ENCODE measurements around the gene FOXL1. TPM values are rescaled to one million over a fixed set of nuclear protein-coding genes. Genes with fewer than 3 reads are reported as not detected.

Gene FOXL1
- total RNA-seq, 4 donors from 2014 or later: 0.09 to 1.3 (median 0.43) TPM

DNA sequence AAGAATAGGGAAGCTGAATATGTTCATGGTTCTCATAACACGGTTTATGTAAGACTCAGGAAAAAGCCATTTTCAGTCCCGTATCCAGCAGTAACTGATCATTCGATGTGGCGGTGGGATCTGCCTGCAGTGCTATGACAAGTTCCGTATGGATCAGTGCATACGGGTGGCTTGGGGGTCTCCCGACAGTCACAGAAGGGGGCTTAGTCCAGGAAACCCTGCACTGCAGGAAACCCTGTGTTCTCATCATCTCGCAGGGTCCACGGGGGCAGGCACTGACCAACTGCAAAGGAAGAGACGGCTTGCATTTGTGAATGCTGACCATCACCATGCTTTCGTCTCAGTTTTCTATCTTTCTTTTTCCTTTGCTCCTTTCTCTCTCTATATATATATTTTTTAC, 31.1 kb upstream of the FOXL1 start:
- ATAC-seq (ENCODE audit: low FRiP score) (no peak), DNase-seq (ENCODE audit: low spot score) (no peak)
- TF ChIP-seq, protein P1, sequence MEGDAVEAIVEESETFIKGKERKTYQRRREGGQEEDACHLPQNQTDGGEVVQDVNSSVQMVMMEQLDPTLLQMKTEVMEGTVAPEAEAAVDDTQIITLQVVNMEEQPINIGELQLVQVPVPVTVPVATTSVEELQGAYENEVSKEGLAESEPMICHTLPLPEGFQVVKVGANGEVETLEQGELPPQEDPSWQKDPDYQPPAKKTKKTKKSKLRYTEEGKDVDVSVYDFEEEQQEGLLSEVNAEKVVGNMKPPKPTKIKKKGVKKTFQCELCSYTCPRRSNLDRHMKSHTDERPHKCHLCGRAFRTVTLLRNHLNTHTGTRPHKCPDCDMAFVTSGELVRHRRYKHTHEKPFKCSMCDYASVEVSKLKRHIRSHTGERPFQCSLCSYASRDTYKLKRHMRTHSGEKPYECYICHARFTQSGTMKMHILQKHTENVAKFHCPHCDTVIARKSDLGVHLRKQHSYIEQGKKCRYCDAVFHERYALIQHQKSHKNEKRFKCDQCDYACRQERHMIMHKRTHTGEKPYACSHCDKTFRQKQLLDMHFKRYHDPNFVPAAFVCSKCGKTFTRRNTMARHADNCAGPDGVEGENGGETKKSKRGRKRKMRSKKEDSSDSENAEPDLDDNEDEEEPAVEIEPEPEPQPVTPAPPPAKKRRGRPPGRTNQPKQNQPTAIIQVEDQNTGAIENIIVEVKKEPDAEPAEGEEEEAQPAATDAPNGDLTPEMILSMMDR (IDR thresholded peaks at IDR 0.05): no peak

DNA sequence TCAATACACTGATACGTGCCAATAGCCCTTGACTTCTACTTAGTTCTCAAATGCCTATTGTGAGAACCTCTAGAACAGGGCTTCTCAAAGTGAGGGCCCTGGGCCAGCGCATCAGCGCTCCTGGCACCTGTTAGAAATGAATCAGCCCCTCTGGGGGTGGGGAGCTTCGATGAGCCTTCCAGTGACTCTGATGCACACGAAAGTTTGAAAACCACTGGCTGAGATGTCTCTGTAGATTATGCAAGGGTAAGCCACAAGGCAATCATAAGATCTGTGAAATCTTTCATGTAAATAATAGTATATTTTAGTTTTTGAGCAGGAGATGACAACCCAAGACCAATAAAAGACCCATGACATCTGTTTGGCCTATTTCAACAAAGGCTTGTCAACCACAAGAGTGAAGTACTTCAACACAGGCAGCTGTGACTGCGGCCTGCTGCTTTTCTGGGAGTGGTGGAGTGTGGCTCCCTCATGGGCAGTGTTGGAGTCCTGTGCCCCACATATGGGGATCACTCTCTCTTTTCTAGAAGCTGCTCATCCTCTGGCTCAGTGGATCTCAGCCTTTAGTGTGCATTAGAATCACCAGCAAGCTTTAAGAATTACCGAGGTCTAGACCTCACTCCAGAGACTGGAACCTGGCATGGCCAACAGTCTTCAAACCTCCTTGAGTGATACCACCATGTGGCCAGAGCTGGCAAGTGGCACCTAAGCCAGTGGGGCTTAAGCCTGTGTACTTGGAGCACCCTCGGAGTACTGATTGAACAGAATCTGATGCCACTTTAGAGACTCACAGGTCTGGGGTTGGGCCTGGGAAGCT, 29.1 kb upstream of the FOXL1 start:
- TF ChIP-seq, protein P1 (IDR thresholded peaks at IDR 0.05): no peak
- no peak for DNase-seq (ENCODE audit: low spot score)
- ATAC-seq (ENCODE audit: low FRiP score): no peak

DNA sequence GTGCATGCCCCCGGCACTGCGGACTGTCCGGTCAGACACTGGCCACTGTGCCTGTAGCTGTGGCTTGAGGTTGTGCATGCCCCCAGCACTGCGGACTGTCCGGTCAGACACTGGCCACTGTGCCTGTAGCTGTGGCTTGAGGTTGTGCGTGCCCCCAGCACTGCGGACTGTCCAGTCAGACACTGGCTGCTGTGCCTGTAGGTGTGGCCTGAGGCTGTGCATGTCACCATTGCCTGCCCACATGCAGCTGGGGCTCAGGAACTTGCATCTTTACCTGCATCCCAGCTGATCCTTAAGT, 28.5 kb upstream of the FOXL1 start:
- no peak for ATAC-seq (ENCODE audit: low FRiP score)
- TF ChIP-seq, protein P1 (IDR thresholded peaks at IDR 0.05): no peak
- DNase-seq (ENCODE audit: low spot score): no peak

DNA sequence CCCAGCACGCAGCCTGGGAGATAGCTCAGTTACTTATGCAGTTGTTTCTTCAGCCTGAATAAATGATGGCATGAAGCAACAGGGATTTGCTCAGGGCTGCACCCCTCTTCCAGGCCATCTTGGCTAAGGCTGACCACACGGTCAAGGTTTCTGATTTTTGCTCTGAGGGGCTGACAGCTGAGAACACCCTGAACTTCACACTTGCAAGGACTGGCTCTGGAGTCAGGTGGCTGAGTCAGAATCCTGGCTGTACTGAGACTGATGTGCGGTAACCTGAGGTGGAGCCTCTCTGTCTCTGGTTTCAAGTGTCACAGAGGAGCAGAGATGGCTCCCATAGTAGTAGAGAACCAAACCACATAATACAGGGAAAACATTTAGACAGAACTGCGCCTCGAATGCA, 28.1 kb upstream of the FOXL1 start:
- TF ChIP-seq, protein P1 (IDR thresholded peaks at IDR 0.05): no peak
- DNase-seq (ENCODE audit: low spot score): no peak

DNA sequence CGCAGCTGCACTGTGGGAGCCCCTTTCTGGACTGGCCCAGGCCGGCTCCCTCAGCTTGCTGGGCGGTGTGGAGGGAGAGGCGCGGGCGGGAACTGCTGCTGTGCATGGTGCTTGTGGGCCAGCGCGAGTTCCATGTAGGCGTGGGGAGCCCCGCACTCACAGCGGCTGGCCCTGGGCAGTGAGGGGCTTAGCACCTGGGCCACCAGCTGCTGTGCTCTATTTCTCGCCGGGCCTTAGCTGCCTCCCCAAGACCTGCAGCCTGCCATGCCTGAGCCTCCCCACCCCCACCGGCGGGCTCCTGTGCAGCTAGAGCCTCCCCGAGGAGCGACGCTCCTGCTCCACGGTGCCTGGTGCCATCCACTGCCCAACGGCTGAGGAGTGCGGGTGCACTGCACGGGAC, 25.0 kb upstream of the FOXL1 start:
- DNase-seq (ENCODE audit: low spot score) (no peak), ATAC-seq (ENCODE audit: low FRiP score) (no peak)
- TF ChIP-seq, protein P1 (IDR thresholded peaks at IDR 0.05): no peak

More for the DNA sequence above, 28.1 kb upstream of the FOXL1 start:
- no peak for ATAC-seq (ENCODE audit: low FRiP score)

DNA sequence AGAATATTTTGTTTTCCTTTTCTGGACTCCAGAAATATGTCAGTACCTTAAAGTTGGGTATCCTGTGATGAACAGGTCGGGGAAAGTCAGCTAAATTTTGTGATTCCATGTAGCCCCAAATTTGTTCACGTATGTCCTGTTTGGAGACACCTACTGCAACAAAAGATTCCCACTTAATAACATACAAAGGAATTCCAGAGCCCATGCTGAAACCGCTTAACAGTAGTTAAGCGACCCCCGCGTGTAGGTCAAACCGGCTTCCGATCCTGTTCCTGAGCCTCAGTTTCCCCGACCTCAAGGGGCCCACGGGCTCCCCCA, 23.8 kb upstream of the FOXL1 start:
- TF ChIP-seq, protein P1 (IDR thresholded peaks at IDR 0.05): no peak
- ATAC-seq (ENCODE audit: low FRiP score): no peak
- no peak for DNase-seq (ENCODE audit: low spot score)

DNA sequence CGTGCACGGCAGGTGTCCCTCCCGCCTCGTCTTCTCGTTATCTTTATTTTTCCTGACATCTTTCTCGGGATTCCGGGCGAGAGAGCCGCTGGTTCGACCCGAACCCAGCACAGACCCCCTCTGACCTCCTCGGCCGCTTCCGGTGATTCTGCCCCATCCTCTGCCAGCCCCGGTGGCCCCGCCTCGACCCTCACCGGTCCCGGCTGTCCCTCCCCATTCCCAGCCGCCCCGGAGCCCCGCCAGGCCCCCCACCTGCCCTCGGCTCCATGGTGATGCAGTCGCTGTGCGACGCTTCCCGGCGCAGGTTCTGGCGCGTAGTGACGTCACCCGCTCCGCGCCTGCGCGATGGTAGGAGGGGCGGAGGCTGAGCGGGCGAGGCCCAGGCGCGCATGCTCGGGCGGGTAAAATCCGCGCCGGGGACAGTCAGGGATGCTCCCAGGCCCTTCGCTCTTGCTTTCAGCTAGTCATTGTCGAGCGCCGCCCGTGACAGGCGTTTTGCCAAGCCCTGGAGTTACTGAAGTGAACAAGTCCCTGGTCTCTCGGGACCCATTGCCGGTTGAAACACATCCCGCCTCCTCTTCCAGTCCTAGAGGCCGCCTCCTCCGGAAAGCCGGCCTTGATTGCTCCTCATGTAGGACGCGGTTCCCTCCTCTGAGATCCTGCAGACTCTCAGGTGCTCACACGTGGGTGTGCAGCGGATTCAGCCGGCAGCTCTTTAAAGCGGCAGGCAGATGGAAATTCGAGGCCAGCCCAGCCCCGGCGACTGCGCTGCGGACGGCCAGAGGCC, 23.2 kb upstream of the FOXL1 start, which contains the start of gene MTHFSD:
Gene MTHFSD, minus strand, starts transcription at position 319 of the 787 bp plus-strand sequence. Its CDS starts 51 bp downstream, at position 268.
- TF ChIP-seq, protein P1 (IDR thresholded peaks at IDR 0.05): no peak
- DNase-seq (ENCODE audit: low spot score) (peak; percentile 79), ATAC-seq (ENCODE audit: low FRiP score) (peak; percentile 96)

All from omental fat pad (tissue), 4 donors.